SK-N-SH (cell line): ENCODE results near the gene ARL3. TPM values are rescaled to one million over a fixed set of nuclear protein-coding genes. Genes with fewer than 3 reads are reported as not detected.

ENCODE experiments used
- CTCF ChIA-PET: fragments of 300-600, 350-600 bp; formaldehyde crosslinking; extraction: SDS; loops from one replicate; lab custom pipeline; 2021; lab: Yijun Ruan, JAX
- POLR2A ChIA-PET: fragments of 350-600 bp; sonication (Branson Sonifier 250); formaldehyde crosslinking; extraction: SDS; loops from one replicate; lab custom pipeline; 2020; ENCODE audit warnings: antibody characterized with exemption, inconsistent platforms; lab: Yijun Ruan, JAX
- DNase-seq: peaks from one replicate; pipeline ENCODE4 v3.0.0; 2012
- H2AFZ ChIP-seq: fragments of 200-600 bp; sonication (generic); 2 replicates; pipeline ENCODE4 v1.8.1; 2016; ENCODE audit warnings: antibody characterized with exemption, mild to moderate bottlenecking, low read depth
- H3F3A ChIP-seq: fragments of 200-600 bp; sonication (generic); replicated peaks from 2 replicates; pipeline ENCODE3; 2016; ENCODE audit warnings: antibody characterized with exemption, mild to moderate bottlenecking; ENCODE audit not compliant: insufficient read depth
- H3K27ac ChIP-seq, 2 experiments: fragments of 200-500 bp in 1 of 2; fragments of 200-600 bp in 1 of 2; sonication (Bioruptor generic) in 1 of 2; sonication (generic), shearing (Covaris generic) in 1 of 2; 2 replicates each; pipeline versions ENCODE4 v1.5.1 to v1.6.1; 2014 to 2016; ENCODE audit warnings: low read depth in 2 of 2, inconsistent platforms in 1 of 2, low read length in 1 of 2, mild to moderate bottlenecking in 1 of 2, mixed read lengths in 1 of 2
- H3K27me3 ChIP-seq: fragments of 200-600 bp; sonication (generic), shearing (Covaris generic); 2 replicates; pipeline ENCODE4 v1.6.1; 2016; ENCODE audit warnings: mixed run types; ENCODE audit not compliant: insufficient read depth
- H3K36me3 ChIP-seq, 2 experiments: fragments of 200-500 bp in 1 of 2; fragments of 200-600 bp in 1 of 2; sonication (Bioruptor generic) in 1 of 2; sonication (generic) in 1 of 2; replicated peaks in 1 of 2; 2 replicates each; pipeline versions ENCODE3 to v1.5.1; 2014 to 2016; ENCODE audit warnings: low read length in 1 of 2, mild to moderate bottlenecking in 1 of 2; ENCODE audit not compliant: insufficient read depth in 2 of 2, control insufficient read depth in 1 of 2
- H3K4me1 ChIP-seq, 2 experiments: fragments of 200-500 bp in 1 of 2; fragments of 200-600 bp in 1 of 2; sonication (Bioruptor generic) in 1 of 2; sonication (generic), shearing (Covaris generic) in 1 of 2; 2 replicates each; pipeline versions ENCODE4 v1.5.1 to v1.6.1; 2014 to 2016; ENCODE audit warnings: low read depth in 1 of 2, low read length in 1 of 2, mixed run types in 1 of 2; ENCODE audit not compliant: insufficient read depth in 2 of 2, control insufficient read depth in 1 of 2
- H3K4me2 ChIP-seq: fragments of 200-600 bp; sonication (generic), shearing (Covaris generic); 2 replicates; pipeline ENCODE4 v1.6.1; 2017; ENCODE audit warnings: mixed run types
- H3K4me3 ChIP-seq, 2 experiments: fragments of 200-500 bp in 1 of 2; fragments of 200-600 bp in 1 of 2; sonication (Bioruptor generic) in 1 of 2; sonication (generic), shearing (Covaris generic) in 1 of 2; 2 replicates each; pipeline versions ENCODE4 v1.5.1 to v1.8.1; 2014 to 2016; ENCODE audit warnings: low read depth in 2 of 2, inconsistent platforms in 1 of 2, low read length in 1 of 2, mild to moderate bottlenecking in 1 of 2, mixed read lengths in 1 of 2, moderate library complexity in 1 of 2
- H3K79me2 ChIP-seq: fragments of 200-600 bp; sonication (generic); 2 replicates; pipeline ENCODE4 v1.8.1; 2017; ENCODE audit warnings: mild to moderate bottlenecking; ENCODE audit not compliant: insufficient read depth
- H3K9ac ChIP-seq: fragments of 200-600 bp; sonication (generic); 2 replicates; pipeline ENCODE4 v1.6.1; 2017; ENCODE audit warnings: mixed run types
- H3K9me2 ChIP-seq: fragments of 200-600 bp; sonication (generic); 2 replicates; pipeline ENCODE4 v1.6.1; 2017; ENCODE audit warnings: mixed run types
- H3K9me3 ChIP-seq: fragments of 200-600 bp; sonication (generic); 2 replicates; pipeline ENCODE4 v1.6.1; 2017; ENCODE audit warnings: mixed run types, mild to moderate bottlenecking, moderate library complexity
- H4K20me1 ChIP-seq: fragments of 200-600 bp; sonication (generic); 2 replicates; pipeline ENCODE4 v1.6.1; 2017; ENCODE audit warnings: mild to moderate bottlenecking, mixed run types; ENCODE audit not compliant: insufficient read depth
- CTCF ChIP-seq: fragments of 200-600 bp; sonication (generic); IDR thresholded peaks from 2 replicates; pipeline ENCODE4 v1.6.1; 2017; ENCODE audit warnings: antibody characterized with exemption, mild to moderate bottlenecking, moderate library complexity
- FOXJ3 ChIP-seq: sonication (generic); formaldehyde crosslinking; IDR thresholded peaks from 2 replicates; pipeline ENCODE4 v1.5.1; 2020; ENCODE audit warnings: mild to moderate bottlenecking, missing genetic modification reagents
- FOXM1 ChIP-seq: IDR thresholded peaks from 2 replicates; pipeline ENCODE4 v1.4.0; 2012; ENCODE audit warnings: low read depth, mild to moderate bottlenecking
- GABPA ChIP-seq: IDR thresholded peaks from 2 replicates; pipeline ENCODE4 v1.4.0; 2012; ENCODE audit warnings: low read depth, mild to moderate bottlenecking
- JUND ChIP-seq: IDR thresholded peaks from 2 replicates; pipeline ENCODE4 v1.4.0; 2012
- MAX ChIP-seq: IDR thresholded peaks from 2 replicates; pipeline ENCODE4 v1.4.0; 2012; ENCODE audit warnings: low read depth
- NFIC ChIP-seq: IDR thresholded peaks from 2 replicates; pipeline ENCODE4 v1.4.0; 2012; ENCODE audit warnings: borderline replicate concordance
- NRF1 ChIP-seq: IDR thresholded peaks from 2 replicates; pipeline ENCODE4 v1.6.1; 2012; ENCODE audit warnings: low read depth, mild to moderate bottlenecking, low read length
- RCOR1 ChIP-seq: fragments of 150-350 bp; IDR thresholded peaks from 2 replicates; pipeline ENCODE4 v1.6.1; 2017; ENCODE audit warnings: antibody characterized with exemption, low read length
- TAF1 ChIP-seq: IDR thresholded peaks from 2 replicates; pipeline ENCODE4 v1.6.1; 2012; ENCODE audit warnings: low read depth, mild to moderate bottlenecking, low read length, moderate library complexity, borderline replicate concordance
- TCF12 ChIP-seq: IDR thresholded peaks from 2 replicates; pipeline ENCODE4 v1.4.0; 2012
- USF1 ChIP-seq: IDR thresholded peaks from 2 replicates; pipeline ENCODE4 v1.4.0; 2012; ENCODE audit warnings: low read depth, borderline replicate concordance
- USF2 ChIP-seq: fragments of 150-350 bp; IDR thresholded peaks from 2 replicates; pipeline ENCODE4 v1.6.1; 2017; ENCODE audit warnings: antibody characterized with exemption, low read length, low read depth, borderline replicate concordance
- YY1 ChIP-seq: IDR thresholded peaks from 2 replicates; pipeline ENCODE4 v1.4.0; 2012; ENCODE audit warnings: low read depth, mild to moderate bottlenecking
- ZBTB33 ChIP-seq: IDR thresholded peaks from 2 replicates; pipeline ENCODE4 v1.4.0; 2012; ENCODE audit warnings: low read depth, borderline replicate concordance
- WGBS: methylation state at CpG from one replicate; pipeline ENCODE4 v1.1.6; 2017; ENCODE audit warnings: low lambda C conversion rate; 5-methylcytosine and 5-hydroxymethylcytosine counted together
- polyA plus RNA-seq, 3 experiments: library from polyadenylated mRNA; depleted of rRNA; stranded (reverse); fragments of >200 nt; gene quantifications; 2 replicates each; pipeline ENCODE4 v1.2.3, GENCODE V29; 2012

Gene ARL3
- polyA plus RNA-seq, 1 of the 3 experiments (the other 2 are of a cell fraction) = 11.2 TPM

GRCh38 chr10:102652170-102652916, 61.9 kb downstream of the ARL3 start (continued):
- no peak for TF ChIP-seq ZBTB33

- H3K36me3 ChIP-seq = peaks cover 16 to 34% of the 10 kb centered on the region in 2 experiments
- no peak overlapping the region for H2AFZ ChIP-seq
- peak overlapping the region in 1 of 2 experiments; percentile 1; a peak in 1 of 4 replicates for H3K27ac ChIP-seq
- no peak overlapping the region for H3K4me2 ChIP-seq
- H3K9ac ChIP-seq = no peak overlapping the region
- no peaks in the 10 kb centered on the region for H3K9me3 ChIP-seq
- ChIA-PET CTCF (interaction anchor here (1.3 to 3.6 kb wide), 2 partner anchors 18 to 258 kb away, joined by 3 to 33 read pairs; no protein-coding TSS in a partner anchor), POLR2A (interaction anchor here (1.1 kb wide), 1 partner anchor 19 kb away, joined by 3 read pairs; no protein-coding TSS in a partner anchor)
- peaks cover 92% of the 10 kb centered on the region for H3K79me2 ChIP-seq
- no peaks in the 10 kb centered on the region for H3K27me3 ChIP-seq
- 100% methylated on average over 1 of the region's 11 CpGs for WGBS
- TF ChIP-seq MAX (no peak), GABPA (no peak), TCF12 (no peak), JUND (no peak), NRF1 (no peak), YY1 (no peak), FOXM1 (no peak), TAF1 (no peak), USF1 (no peak), RCOR1 (no peak), USF2 (no peak), NFIC (no peak), FOXJ3 (no peak), CTCF (no peak), ZBTB33 (no peak)
- H3K4me3 ChIP-seq = no peak overlapping the region
- peaks cover 6% of the 10 kb centered on the region for H3F3A ChIP-seq
- no peaks in the 10 kb centered on the region for H3K9me2 ChIP-seq
- peaks cover 87% of the 10 kb centered on the region for H4K20me1 ChIP-seq
- peaks cover 28 to 49% of the 10 kb centered on the region in 2 experiments; a peak in 3 of 4 replicates for H3K4me1 ChIP-seq
- DNase-seq = no peak
These were observed 62.6 kb downstream of the ARL3 start for GRCh38 chr10:102651455-102652169.
